Left ventricle myocardium superior (tissue), 1 donor: ENCODE data around the gene FOXO3. TPM values are rescaled to one million over a fixed set of nuclear protein-coding genes. Genes with fewer than 3 reads are reported as not detected.
A peak's percentile ranks its signal among the peaks of the same experiment; 100 is the strongest.

ENCODE experiments used
- ATAC-seq: fragments of 200-7000 bp; cut with Tn5 transposase; one replicate; pipeline ENCODE4 v1.9.1; 2020; ENCODE audit warnings: mild to moderate bottlenecking, moderate library complexity
- DNase-seq: peaks from one replicate; pipeline ENCODE4 v3.0.0-alpha.2; 2020
- intact Hi-C: fragments of 100-400 bp; cut with micrococcal nuclease; formaldehyde crosslinking; loops from one replicate; pipeline ENCODE4 v1.11.0; 2022
- total RNA-seq: library from RNA; stranded (reverse); fragmentation: NEBNext Ultra II Directional; extraction: Animal tissue kit (Norgen Biotek cat#: 25700); gene quantifications from one replicate; pipeline ENCODE4 v1.2.1, GENCODE V29; 2021
- donor health status: DM: no; HTN: yes; CAD: no; lungs with severe emphysema.

The FOXO3 gene
- total RNA-seq, 1 donor from 2014 or later: 29.5 TPM

DNA sequence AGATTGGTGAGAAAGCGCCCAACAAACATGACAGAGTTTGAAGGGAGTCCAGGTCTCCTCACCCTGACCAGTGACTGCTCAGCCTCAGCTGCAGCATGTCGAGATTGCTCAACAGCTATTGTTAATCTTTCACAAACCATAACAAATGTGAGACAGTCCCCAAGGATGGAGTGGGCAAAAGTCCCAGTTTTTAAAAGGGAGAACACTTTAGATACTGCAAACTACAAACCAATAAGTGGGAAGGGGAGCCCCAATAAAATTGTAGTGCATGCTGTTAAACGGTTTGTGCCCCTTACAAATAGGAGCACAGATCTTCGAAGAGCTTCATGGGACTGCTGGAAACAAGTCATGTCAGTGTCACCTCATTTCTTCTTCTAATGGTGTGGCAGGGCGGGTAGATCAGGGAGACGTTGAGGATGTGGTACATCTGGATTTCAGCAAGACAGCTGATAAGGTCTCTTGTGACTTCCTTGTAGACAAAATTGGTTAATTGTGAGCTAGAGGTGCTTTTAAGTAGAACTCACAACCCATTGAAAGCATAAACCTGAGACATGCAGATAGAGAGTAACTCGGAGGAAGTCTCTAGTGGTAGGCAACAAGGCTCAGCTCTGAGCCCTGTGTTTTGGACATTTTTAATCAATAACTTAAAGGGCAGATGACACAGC, 153.5 kb downstream of the FOXO3 start:
- peak; percentile 47 for DNase-seq
- intact Hi-C loops: no loop called here
- peak; percentile 82 for ATAC-seq

GRCh38 chr6:108714766-108715414, 154.2 kb downstream of the FOXO3 start:
- ATAC-seq: peak; percentile 10
- intact Hi-C loops: no loop called here
- DNase-seq: no peak

- no peak for DNase-seq
- no peak for ATAC-seq
- intact Hi-C loops: no loop called here
These were observed 155.1 kb downstream of the FOXO3 start for GRCh38 chr6:108715832-108716231.

DNA sequence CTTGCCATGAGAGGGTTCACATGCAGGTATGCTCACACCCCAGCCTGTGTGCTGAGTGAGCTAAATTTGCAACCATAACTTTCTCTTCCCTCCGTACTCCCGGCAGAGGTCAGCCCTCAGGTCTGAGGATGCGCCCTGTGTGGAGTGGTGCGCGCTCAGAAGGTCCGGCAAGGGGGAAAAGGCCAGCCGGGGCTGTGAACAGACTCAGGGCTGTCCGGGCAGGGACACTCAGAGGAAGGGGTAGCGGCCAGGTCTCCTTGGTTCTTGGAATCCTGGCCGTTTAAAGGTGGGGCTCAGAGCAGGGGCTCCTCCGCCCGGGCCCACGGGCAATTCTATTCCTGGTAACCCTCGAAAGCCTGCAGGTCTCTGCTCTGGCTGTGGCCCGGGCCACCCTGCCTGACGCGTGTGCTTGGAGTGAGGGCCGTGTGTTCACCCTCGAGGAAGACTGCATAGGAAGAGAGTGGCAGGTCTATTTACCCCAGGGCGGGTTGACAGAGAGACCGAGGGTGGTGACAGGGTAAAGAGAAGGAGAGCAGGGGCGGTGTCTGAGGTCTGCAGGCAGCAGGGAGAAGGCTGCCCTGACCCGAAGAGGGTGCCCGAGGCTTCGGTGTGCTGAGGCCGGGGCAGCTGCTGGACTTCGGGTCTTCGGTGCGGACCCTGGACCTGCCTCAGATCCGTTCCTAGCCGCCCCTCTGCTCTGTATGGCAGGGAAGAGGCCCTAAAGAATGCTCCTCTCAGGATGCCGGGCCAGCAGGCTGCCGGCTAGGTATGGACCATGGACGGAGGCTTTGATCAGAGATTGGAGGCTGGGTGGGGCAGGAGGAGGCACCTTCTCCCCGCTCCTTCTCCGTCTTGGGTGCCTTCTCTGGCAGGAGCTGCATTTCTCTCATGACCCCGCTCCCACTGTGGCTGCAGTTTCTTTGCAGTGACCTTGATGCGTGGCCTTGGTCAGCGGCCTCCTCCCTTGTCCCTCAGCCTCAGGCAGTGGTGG, 156.4 kb downstream of the FOXO3 start:
- DNase-seq (no peak), ATAC-seq (no peak)
- intact Hi-C loops: no loop called here

DNA sequence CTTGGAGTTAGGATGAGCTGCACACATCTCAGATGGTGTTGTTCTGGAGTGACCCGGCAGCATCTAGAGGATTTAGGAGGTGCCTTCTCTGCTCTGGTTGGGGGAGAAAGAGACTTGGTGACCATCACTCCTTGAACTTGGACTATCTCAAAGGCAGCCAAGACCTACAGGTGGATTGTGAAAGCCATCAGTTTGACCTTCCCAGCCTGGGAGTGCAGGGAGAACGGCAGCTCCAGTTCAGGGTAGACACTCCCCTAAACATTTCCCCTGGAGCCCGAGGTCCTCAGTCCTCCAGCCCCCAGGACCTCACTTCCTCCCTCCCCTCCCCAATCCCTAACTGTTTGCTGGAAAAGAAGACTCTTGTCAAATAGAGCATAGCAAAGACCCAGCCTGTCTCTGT, 158.8 kb downstream of the FOXO3 start:
- intact Hi-C loops: no loop called here
- no peak for ATAC-seq
- no peak for DNase-seq

DNA sequence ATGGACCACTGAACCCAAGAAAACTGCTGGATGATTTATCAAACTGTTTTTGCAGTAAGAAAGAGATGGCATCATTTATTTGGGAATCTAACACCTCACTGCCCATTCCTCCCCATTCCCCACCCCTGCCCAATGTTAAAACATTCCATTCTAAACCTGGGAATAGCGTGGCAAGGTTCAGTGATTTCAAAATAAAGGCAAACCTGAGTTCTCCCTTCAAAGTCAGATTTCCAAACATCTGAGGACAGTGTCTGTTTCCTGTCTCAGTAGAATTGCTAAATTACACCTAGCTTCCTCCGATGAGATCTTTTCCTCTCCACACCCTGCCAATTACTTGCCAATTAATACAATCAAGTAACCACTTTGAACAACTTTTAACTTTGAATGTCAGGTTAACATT, 160.1 kb downstream of the FOXO3 start:
- DNase-seq: no peak
- no peak for ATAC-seq
- intact Hi-C loops: no loop called here

DNA sequence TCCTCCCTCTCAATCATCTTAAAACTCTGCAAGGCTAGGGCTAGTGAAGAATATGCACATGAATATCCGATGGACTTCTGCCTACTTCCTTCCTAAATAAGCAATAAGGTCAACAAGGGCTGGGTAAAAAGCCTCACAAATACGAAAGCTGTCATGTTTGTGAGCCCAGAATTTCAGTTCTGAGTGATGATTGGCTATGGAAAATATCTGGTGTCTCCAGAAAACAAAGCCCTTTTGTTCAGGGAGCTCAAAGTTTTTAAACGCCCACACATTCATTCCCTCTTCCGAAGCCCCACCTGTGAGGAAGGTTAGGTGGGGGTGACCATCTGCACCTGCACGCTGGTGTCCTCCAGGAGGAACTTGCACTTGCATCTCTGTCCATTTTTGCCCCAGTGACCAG, 160.6 kb downstream of the FOXO3 start:
- intact Hi-C loops: no loop called here
- ATAC-seq (no peak), DNase-seq (no peak)

DNA sequence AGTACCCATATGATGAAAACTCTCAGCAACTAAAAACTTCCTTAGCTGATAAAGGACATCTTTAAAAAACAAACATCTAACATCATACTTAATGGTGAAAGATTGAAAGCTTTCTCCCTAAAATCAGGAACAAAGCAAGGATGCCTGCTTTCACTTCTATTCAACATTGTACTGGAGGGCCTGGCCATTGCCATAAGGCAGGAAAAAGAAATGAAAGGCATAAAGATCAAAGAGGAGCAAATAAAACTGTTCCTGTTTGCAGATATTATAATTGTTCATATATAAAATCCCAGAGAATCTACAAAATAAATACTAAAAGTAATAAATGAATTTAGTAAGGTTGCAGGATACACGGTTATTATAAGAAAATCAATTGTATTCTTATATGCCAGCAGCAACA, 162.9 kb downstream of the FOXO3 start:
- DNase-seq (no peak), ATAC-seq (no peak)
- intact Hi-C loops: no loop called here

DNA sequence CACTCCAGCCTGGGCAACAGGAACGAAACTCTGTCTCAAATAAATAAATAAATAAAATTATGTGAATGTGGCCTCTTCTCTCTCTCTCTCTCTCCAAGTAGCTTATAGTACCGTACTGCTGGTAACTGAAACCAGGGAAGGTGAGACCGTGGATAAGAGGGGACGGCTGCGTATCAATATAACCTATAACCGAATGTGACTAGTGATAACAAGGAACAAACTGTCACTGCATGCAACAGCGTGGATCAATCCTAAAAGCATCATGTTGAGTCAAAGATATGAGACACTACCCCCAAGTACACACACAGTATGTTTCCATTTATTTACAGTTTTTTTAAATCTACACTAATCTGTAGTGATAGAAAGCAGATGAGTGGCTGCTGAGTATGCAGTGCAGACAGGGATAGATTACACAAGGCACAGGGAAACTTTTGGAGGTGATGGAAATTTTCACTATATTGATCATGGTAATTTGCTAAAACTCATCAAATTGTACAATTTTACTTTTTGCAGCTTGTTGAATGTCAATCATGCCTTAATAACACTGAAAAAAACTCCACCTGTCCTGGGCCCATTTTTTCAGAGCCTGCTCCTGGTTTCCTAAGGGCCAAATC, 166.1 kb downstream of the FOXO3 start:
- intact Hi-C loops: no loop called here
- DNase-seq (no peak), ATAC-seq (no peak)

- intact Hi-C loops: no loop called here
- DNase-seq: no peak
- no peak for ATAC-seq
These were observed 167.4 kb downstream of the FOXO3 start for GRCh38 chr6:108727966-108728730.

GRCh38 chr6:108728826-108729225, 168.1 kb downstream of the FOXO3 start:
- ATAC-seq (no peak), DNase-seq (no peak)
- intact Hi-C loops: no loop called here

DNA sequence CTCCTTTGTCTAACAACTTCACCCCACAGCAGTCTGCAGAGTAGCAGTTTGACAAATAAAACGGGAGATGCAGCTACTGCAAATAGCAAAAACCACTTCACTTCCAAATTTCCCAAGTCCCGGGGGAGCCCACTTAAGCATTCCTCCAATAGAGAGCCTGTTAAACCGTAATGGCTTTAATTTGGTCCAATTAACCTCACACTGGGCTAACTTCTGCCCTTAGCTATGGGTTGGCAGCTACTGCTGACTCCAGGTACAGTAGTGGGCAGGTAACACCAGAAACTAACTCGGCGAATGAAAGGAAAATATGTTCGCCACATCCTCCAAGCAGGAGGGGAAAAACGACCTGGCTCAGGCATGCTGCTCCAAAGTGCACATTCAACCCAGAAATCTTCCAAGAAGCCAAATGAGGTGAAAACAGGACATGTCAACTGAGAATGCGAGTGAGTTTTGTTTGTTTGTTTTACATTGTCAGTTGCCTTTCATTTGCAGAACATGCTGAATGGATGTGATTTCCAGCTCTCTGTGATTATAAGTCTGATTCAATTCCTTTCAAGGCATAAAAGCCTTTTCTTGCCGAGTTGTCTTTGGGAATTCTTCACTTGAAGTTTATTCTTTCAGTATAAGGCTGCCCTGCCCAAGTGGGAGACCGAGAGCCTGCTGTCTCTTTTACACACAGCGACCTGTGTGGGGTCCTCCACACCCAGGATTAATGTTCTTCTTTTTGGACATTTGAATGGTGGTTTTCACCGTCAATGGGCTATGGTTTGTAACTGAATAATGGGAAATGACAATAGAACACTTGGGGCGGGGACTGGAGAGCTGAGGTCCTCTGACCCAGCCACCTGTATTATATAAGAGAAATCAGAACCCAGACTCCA, 170.2 kb downstream of the FOXO3 start:
- intact Hi-C loops: no loop called here
- DNase-seq (no peak), ATAC-seq (no peak)

- no peak for DNase-seq
- intact Hi-C loops: no loop called here
- ATAC-seq: no peak
These were observed 171.6 kb downstream of the FOXO3 start for GRCh38 chr6:108732091-108732870.

DNA sequence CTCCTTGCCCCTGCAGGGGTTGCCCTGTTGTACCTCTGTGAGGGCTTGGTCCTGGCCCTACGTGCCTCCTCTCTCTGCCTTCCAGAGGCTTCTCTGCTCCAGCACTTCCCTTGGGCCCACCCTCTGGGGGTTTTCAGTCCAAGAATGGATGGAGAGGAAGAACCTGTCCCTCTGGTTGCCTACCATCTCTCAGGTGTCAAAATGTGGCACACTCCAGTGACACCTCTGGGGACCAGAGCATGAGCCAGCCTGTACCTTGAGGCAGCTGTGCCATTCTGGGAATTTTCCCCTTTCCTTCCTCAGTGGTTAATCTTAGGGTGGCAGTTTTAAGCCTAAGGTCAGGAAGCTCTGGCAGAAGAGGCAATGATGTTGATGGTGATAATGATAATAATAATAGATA, 172.3 kb downstream of the FOXO3 start:
- no peak for DNase-seq
- intact Hi-C loops: no loop called here
- no peak for ATAC-seq

- no peak for ATAC-seq
- no peak for DNase-seq
- intact Hi-C loops: no loop called here
These were observed 173.1 kb downstream of the FOXO3 start for GRCh38 chr6:108733706-108734265.
